Activated CD4-positive, alpha-beta T cell treated with anti-CD3 and anti-CD28 coated beads, Interleukin-10, Interleukin-2, amounts not matched to agents 100 ng/mL and 50 ng/mL, durations not matched to agents 16 hours and 8 hours (primary cell): ENCODE data around the gene STX4.
"Not testable (repeated sequence)": the region's sequence is repeated elsewhere in the genome, so short reads cannot be mapped to it uniquely, and the experiment has no call there.

Source experiments
- DNase-seq: peaks from one replicate; pipeline ENCODE4 v3.0.0-alpha.2; 2020

STX4 gene

GRCh38 chr16:30998852-30999761 is 34.3 kb upstream of the STX4 start:
- no peak for DNase-seq

DNA sequence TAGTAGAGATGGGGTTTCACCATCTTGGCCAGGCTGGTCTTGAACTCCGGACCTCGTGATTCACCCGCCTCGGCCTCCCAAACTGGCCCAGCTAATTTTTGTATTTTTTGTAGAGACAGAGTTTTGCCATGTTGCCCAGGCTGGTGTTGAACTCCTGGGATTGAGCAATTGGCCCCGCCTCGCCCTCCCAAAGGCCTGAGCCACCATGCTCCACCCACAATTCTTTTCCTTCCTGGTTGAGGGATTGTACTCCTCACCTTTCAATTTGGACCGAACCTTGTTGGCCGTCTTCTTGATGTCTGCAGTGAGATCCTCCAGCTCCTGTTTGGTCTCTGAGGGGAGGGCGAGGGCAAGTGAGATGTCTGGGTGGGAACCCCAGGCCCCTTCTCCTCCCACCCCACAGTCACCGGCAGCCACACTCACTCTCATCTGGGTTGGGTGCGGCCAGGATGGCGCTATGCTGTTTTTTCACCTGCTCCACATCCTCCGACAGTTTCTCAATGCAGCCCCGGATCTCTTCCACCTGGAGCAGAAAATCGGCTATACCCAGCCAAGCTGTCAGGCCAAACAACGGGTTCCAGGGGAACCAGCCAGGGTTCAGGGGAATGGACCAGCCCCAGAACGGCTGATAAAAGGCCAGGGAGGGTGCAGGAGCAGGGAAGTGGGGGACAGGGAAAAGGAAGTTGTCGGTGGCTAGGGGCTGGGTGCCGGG is 32.5 kb upstream of the STX4 start:
- DNase-seq: no peak

DNA sequence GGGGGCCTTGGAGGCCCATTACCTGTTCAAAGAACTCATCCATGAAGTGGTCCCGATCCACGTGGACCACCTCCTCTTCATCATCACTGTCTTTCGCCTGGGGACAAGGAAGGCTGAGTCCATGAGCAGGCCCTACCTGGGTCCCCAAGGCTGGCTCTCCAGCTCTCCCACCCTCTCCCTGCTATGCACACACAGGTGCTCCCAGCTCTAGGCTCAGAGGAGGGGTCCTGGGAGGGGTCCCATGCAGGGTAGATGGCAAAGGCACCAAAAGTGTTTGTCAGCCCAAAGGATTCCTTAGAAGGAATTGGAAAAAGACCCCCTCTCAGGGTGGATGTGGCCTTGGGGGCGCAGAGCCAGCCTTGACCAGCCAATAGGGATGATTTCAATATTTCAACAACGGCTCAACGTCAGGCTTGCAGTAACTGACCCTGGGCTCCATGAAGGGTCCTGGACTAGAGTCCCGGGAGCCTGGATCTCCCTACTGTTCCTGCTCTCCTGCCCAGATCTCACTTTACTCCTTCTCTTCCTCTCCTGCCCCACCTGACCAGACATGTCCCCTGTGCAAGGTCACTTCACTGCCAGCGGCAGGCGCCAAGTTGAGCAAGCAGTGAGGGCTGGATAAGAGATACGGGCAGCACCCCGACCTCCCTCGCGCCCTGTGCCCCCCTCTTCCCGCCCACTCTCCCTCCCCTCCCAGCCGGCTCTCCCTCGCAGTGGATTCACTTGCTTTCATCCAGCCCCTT is 31.7 kb upstream of the STX4 start:
- DNase-seq: no peak

GRCh38 chr16:31002250-31002700 is 31.1 kb upstream of the STX4 start:
- no peak for DNase-seq

DNA sequence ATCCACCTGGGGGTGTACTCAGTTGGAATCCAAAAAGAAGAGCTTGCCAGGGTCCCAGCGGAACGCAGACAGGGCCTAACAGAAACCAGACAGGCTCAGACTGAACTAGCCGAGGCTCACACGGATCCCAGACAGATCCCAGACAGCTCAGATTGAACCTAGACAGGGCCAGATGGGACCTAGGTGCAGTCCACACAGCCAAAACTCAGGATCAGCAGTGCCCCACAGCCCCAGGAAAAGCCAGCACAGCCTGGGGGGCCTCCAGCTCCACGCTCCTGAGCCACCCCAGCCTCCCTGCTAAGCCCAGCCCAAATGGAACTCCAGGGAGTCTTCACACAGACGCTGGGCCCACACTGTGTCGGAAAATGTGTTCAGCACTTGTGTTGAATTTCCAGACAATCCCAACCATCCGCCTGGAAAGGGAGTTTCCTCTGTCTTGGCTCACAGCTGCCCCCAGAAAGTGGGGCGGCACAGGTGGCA is 30.5 kb upstream of the STX4 start:
- DNase-seq: no peak

GRCh38 chr16:31003744-31004143 is 29.6 kb upstream of the STX4 start:
- no peak for DNase-seq

DNA sequence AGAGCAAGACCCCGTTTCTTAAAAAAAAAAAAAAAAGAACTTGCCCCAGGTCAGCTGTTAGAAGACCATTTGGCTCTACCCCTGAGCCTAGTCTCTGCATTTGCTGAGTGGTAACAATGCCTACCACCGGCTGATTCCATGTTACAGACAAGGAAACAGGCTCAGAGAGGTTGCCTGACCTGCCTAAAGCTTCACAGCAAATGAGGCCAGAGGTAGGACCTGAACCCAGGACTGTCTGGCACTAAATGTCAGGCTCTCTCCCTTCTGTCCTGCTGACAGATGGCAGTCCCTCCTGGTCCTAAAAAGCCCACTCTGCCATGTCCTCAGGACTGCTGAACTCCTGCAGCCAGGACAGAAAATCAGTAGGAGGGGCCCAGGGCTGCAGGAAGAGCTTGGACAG is 28.7 kb upstream of the STX4 start:
- DNase-seq: no peak

DNA sequence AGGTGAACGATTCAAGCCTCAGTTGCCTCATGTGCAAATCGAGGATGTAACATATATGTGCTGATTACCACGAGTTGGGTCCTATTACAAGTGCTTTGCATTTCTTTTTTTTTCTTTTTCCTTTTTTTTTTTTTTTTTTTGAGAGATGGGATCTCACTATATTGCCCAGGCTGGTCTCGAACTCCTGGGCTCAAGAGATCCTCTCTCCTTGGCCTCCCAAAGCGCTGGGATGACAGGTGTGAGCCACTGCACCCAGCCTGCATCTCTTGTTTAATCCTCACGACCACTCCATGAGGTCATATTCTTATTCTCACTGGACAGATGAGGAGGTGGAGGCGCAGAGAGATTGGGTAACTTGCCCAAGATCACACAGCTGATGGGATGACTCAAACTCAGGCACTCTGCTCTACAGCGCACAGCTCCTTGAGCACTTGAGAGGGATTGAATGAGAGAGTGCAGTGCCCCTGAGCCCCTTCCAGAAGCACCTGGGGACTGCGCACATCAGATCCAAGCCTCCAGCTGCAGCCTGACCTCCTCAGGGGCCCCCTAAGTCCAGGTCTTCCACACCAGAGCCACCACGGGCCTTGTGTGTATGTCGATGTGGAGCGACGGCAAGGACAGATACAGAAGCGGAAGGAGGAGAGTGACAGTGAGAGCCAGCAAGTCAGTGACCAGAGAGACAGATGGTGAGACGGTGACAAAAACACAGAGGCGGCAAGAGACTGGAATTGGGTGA is 27.8 kb upstream of the STX4 start:
- no peak for DNase-seq

DNA sequence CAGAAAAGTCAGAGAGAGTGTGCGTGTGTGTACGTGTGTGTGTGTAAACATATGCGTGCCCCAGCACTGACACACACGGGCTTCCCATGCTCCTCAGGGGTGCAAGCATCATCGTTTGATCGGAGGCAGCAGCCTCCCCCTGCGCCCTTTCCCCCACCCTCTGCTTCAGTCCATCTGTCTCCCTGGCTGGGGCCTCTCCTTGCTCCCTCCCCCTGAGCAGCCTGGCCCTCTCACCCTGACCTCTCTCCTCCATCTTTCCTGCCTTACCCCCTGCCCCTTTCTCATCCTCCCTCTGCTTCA is 27.3 kb upstream of the STX4 start:
- DNase-seq: no peak

DNA sequence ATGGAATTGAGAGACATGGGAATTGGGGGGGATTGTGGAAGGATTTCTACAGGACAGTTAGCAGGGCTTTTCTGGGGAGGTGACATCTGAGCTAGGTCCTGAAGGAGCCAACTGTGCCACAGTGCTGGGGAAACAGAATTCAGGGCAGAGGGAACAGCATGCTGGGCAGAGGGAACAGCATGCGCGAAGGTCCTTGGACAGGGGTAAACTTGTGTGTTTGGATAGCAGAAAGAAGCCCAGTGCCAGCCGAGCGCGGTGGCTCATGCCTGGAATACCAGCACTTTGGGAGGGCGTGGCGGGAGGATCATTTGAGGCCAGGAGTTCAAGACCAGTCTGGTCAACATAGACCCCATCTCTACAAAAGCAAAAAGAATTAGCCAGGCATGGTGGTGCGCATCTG is 26.8 kb upstream of the STX4 start:
- no peak for DNase-seq

DNA sequence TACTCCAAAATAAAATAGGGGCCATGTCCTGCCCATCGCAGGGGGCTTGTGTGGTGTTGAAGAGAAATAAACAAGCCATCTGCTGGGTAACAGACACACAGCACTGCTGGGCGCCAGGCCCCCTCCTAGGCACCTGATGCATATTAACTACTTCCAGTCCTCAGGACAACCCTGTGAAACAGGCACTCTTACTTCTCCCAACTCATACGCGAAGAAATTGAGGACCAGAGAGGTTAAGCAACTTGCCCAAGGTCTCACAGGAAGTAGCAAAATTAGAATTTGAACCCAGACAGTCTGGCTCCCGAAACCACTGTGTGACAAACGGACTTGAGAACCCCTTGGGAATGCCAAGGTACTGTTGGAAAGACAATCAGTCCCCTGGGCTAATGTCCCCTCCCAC is 25.7 kb upstream of the STX4 start:
- no peak for DNase-seq

DNA sequence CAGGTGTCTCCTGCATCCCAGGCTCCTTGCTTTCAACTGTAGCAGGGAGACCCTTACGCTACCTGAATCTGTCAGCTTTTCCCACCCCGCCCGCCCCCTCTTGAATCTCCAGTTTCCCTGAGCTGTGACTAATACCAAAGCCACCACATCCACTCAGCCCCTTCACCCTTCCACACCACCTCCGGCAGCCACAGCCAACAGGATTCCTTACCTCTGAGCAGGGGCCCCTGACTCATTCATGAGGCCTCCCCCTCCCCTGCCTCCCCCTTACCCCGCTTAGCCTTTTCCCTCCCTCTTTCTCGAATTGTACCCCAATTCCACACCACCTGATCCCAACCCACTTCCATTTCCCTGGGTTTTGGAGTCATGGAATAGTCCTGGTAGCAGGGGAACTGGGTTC is 25.2 kb upstream of the STX4 start:
- no peak for DNase-seq

DNA sequence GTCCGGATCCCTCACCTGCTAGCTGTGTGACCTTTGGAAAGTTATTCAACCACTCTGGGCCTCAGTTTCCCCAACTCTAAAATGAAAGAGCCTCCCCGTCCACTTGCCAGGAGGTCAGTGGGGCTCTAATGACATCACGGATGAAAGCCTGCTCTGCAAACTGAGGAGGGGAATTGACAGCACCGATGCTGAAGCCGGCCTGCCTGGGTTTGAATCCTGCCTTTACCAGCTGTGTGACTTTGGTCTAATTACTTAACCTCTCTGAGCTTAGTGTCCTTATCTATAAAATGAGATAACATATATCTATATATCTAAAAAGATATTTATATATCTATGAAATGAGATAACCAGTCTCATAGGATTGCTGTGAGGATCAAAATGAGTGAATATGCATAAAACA is 24.8 kb upstream of the STX4 start:
- DNase-seq: no peak

GRCh38 chr16:31009120-31009519 is 24.2 kb upstream of the STX4 start:
- no peak for DNase-seq

DNA sequence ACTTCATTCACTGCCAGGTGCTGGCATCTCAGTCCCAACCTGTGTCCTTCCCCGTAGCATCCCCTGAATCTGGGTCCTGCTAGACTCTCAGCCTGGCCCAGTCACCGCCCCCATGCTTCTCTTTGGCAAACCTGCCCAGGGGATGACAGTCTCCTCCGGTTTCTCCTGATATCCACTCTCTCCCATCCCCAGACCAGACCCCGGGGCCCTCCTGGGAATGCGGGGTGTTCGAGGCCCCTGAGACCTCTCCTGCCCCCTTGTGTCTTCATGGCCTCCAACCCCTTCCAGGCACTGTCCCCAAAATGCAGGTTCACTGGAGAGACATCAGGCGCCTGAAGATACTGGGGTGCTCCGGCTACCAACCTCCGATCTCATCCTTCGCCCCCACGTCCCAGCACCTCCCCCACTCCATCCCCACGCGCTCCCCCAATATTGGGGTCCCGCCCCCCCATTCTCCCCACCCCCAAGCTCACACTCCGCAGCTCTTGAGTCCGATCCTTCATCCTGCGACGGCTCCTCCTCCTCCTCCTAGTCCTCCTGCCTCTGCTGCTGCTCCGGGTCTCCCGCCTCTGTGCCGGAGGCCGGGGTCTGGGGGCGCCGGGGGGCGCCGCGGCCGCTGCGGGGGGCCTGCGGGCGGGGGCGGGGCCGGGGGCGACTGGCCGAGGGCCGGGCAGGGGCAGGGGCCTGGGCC is 23.3 kb upstream of the STX4 start:
- no peak for DNase-seq

GRCh38 chr16:31010585-31011325 is 22.6 kb upstream of the STX4 start, which contains the start of gene STX1B:
Gene STX1B (minus strand): TSS chr16:31010638. CDS start chr16:31010396, 242 bp downstream.
- DNase-seq: no peak

GRCh38 chr16:31011815-31012214 is 21.5 kb upstream of the STX4 start:
- not testable (repeated sequence) for DNase-seq

- not testable (repeated sequence) for DNase-seq
These were observed 20.1 kb upstream of the STX4 start for GRCh38 chr16:31013292-31013691.

GRCh38 chr16:31016018-31016417 is 17.3 kb upstream of the STX4 start:
- DNase-seq: no peak

- not testable (repeated sequence) for DNase-seq
These were observed 15.6 kb upstream of the STX4 start for GRCh38 chr16:31017756-31018155.

- no peak for DNase-seq
These were observed 12.8 kb upstream of the STX4 start for GRCh38 chr16:31020536-31020935.
